HG03575 (cell line): ENCODE measurements around the gene ABCD4.

Experiments
- ATAC-seq: cut with Tn5 transposase; IDR thresholded peaks from one replicate; pipeline ENCODE4 v1.9.1; 2021; ENCODE audit not compliant: unreplicated experiment, insufficient number of reproducible peaks, low FRiP score; ENCODE audit errors: extremely low read depth

Gene ABCD4

DNA sequence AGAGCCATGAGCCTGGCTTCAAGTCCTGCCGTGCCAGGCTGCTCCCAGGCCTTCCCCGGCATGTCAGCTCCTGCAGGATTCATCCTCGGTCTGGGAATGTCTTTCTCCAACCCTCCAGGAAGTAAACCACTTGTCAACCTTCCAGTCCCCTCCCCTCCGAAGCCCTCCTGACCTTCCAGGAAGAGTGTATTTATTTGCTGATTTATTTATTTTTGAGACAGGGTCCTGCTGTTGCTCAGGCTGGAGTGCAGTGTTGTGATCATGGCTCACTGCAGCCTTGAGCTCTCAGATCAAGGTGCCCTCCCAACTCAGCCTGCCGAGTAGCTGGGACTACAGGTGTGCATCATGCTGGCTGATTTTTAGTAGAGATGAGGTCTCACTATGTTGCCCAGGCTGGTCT, 38.8 kb downstream of the ABCD4 start:
- ATAC-seq = no peak

DNA sequence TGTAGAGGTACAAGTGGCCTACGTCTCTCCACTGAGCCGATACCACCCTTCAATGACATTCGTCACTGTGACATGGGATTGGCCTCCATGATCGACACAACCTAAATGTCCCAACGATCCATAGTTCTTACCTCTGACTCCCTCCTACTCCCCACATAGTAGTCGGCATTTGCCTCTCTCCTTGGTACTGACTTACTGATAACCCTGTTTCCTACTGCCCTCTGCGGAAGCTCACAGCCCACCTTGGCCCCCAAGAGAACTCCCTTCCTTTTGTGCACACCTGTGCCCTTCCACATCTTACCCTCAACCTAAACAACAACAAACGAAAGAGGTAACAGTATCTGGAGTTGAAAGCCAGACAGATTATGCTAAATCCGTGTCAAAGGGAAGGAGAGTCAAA, 39.6 kb downstream of the ABCD4 start:
- ATAC-seq = no peak

DNA sequence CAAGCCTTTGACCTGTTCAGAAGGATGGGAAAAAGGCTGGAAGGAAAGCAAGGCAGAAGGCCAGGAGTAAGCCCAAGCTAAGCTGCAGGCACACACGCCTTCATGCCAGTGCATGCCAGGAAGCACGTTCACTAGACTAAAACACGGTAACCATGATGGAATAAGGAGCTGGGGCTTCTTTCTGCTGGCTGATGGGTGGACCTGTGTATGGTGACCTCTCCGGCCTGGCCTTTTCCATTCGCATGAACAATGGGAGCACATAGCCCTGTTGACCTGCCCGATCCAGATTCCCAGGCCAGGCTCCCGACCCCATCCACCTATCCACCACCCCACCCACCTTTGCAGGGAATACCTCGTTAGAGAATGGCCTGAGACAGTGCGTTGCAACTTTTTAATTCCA, 40.7 kb downstream of the ABCD4 start:
- ATAC-seq = no peak

DNA sequence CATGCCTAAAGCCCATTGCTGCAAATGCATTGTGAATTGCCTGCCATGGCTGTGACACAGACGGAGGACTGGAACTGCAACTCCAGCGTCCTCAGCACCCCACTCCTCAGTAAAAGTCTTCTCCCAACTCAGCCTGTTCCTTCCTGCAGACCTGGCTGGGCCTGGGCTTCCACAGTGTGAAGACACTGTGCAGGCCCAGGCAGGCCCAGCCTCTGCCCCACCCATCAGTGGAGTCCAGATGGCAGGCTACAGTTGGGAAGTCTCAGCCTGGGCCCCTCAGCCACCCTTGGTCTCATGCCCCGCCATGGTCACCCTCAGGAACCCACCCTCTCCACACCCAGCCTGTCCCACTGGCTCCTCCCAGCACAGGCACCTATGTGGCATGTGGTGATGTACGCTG, 41.4 kb downstream of the ABCD4 start:
- ATAC-seq = no peak

DNA sequence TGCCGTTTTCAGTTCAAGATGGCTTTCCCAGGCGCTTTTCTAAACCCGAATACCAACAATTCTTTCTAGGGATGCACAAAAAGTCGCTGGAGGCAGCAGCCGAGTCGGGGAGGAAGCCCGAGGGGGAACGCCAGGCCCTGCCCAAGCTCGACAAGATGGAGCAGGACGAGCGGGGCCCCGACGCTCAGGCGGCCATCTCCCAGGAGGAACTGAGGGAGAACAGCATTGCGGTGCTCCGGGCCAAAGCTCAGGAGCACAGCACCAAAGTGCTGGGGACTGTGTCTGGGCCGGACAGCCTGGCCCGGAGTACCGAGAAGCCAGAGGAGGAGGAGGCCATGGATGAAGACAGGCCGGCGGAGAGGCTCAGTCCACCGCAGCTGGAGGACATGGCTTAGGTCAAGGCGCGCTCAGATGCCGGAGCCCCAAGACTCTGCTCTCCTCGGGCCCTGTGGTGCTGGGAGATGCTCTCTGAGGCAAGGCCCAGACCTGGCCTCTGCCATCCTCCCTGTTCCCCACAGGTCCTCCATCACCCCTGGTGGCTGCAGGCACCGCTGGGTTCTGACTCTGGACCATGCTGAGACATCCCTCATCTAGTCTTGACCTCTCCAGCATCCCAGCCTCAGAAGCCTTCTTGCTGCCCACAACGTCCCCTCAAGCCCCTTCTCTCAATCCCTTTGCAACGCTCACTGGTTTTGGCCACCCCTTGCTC, 42.1 kb downstream of the ABCD4 start:
- no peak for ATAC-seq

DNA sequence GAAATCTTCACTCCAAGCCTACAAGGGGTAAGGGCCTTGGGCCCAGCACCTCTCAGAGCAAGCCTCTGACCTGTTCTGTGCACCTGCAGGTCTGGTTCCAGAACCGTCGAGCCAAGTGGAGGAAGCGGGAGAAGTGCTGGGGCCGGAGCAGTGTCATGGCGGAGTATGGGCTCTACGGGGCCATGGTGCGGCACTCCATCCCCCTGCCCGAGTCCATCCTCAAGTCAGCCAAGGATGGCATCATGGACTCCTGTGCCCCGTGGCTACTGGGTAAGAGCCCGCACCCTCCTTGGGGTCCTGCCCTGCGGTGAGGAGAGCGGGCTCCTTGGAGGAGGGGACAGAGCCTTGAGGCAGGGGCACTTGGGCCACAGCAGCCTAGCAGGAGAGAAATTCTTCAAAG, 43.2 kb downstream of the ABCD4 start:
- ATAC-seq = no peak

DNA sequence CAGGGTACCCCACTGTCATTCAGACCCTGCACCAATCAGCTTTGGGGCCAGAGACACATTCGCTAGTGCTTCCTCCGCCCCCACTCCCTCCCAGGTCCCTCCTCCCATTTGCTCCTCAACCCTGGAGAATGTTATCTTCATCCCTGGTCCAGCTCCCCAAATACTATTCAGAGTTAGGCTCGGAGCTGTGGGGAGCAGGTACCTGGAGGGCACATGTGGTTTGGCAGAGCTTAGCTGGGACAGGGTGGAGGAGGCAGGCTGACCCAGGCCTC, 44.0 kb downstream of the ABCD4 start:
- no peak for ATAC-seq

DNA sequence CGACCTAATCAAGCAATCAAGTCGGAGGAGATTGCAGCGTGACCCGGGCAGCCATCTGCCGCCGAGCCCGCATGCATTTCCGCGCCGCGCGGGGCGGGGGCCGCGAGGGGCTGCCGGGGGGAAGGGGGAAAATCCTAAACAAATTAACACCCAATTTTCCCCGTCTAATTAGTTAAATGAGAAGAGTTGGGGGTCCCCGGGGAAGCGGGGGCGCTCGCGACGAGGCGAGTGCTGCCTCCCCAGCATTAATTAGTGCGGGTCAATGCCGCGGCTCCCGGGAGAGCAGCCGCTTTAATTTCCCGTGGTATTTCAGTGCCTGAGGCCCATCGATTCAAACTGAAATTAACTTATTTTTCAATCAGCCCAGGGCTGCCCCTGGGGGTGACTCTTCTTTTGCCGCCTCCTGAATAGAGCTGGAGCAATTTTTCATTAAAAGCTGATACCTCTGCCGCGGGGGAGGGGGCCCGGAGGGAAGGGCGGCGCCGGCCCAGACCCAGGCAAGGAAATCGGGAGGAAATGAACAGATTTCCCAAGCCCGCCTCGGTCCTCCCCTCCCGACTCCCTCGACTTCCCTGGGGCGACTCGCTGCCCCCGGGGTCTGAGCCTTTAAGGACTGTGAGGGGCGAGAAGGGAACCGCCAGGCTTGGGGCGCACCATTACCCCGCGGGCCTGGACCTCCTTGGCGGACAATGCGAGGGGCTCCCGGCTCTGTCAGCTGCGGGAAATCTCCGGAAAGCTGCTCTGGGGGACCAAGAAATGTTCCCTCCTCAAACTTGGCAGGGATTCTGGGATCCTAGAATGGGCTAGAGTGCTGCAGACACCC, 44.6 kb downstream of the ABCD4 start:
- ATAC-seq = no peak

DNA sequence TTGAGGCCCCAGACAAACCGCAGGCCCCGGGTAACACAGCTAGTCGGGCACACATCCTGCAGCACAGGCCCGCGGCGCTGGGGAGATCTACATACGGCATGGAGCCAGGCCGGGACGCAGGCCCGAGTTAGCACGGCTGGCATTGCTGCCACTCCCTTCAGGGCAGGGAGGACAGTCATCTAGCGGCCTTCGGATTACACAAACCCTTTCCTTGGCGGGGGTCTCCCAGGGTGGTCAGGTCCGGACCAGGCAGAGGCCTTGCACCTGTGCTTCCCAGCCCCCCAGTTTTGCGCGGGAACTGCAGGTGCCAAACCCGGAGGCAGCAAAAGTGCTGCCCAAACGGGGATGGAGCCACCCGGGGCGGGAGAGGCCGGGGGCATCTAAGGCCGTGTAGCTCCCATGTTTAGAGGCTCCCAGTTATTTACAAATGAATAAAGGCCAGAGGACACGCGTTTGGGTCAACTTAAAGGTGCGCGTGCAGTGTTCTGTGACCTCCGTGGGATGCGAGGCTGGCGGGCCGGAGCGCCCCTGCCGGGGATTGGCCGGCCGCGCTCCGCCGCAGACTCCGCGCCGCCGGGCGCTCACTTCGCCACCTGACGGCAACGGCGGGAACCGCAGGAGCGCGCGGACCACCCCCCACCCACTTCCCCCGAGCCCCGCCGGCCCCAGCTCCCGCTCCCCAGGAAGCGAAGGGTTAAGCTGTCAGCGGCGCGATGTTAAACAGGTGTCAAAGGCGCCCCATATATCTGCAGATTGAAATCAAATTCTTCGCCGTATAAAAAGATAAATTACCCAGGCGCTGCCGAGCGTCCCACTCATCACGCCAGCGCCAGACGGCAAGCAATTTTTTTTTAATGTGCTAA, 45.4 kb downstream of the ABCD4 start:
- ATAC-seq = no peak

DNA sequence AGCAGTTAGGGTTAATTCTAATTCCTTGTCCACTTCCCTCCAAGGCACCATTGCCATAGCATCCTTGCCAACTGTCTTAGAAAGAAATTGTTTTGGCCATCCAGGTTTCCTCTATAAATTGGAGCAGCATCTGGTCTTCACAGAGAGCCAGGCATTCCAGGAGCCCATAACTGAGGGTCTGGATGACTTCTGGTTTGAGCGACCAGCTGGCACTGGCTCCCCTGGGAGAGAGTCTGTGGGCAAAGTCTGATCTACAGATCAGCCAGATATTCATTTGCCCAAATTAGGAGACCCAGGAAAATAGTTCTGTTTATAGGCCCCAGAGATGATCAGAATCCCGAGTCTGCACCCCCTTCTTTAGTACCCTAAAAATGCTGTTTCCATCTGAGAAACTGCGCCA, 47.5 kb downstream of the ABCD4 start:
- no peak for ATAC-seq

DNA sequence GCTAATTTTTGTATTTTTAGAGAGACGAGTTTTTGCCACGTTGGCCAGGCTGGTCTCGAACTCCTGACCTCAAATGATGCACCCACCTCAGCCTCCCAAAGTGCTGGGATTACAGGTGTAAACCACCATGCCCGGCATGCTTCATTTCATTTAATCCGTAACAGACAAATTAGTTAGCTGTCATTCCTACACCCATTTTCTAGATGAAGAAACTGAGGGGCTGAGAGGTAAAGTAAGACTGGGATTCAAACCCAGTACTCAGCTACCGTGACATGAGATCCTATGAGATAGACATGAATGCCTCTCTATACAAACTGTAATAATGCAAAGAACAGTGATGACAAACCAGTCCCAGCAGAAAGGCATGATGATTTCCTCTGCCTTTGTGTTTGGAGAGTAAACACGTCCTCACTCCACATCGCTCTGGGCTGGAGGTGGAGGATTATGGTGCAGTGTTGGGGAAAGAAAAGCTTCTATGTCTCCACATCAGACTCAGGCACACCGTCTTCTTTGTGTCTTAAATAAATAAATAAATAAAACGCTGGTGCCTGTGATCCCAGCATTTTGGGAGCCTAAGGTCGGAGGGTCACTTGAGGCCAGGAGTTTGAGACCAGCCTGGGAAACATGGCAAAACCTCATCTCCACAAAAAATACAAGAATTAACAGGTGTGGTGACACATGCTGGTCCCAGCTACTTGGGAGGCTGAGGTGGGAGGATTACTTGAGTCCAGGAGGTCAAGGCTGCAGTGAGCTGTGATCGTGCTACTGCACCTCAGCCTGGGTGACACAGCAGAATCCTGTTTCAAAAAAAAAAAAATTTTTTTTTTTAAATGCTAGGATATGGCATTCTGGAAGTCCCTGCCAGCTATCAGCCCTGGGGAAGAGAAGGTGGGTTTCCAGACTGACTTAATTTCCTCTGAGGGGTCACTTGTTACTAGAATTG, 53.0 kb downstream of the ABCD4 start:
- no peak for ATAC-seq

DNA sequence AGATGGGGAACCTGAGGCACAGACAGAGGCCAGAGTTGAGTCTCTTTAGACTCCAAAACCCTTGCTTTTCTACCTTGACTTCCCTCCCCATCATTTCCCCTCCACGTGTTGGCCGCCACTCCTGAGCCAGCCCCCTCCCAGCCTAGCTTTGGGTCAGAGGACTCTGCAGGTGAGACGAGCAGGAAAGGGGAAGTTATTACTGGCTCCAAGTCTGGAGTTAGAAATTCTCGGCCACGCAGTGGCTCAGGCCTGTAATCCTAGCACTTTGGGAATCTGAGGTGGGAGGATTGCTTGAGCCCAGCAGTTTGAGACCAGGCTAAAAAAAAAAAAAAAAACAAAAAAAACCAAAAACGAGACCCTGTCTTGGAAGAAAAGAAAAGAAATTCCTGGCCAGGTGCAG, 54.7 kb downstream of the ABCD4 start:
- ATAC-seq = no peak

DNA sequence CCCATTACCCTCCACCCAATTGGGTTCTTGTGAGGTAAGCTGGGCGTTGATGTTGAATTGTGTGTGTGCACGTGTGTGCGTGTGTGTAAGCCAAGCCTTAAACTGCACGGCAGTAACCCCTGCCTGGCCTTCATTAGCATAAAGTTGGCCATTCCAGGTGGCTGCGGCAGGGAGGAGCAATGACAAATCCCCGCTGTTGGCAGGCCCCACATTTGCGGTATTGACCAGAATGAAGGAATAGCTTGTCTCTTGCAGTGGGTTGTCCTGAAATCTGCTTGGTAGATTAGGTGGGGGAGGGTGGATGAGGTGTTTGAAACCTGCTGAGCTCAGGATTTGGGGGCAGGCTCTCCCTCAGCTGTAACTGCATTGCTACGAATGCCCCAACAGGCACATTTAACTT, 56.2 kb downstream of the ABCD4 start:
- no peak for ATAC-seq

DNA sequence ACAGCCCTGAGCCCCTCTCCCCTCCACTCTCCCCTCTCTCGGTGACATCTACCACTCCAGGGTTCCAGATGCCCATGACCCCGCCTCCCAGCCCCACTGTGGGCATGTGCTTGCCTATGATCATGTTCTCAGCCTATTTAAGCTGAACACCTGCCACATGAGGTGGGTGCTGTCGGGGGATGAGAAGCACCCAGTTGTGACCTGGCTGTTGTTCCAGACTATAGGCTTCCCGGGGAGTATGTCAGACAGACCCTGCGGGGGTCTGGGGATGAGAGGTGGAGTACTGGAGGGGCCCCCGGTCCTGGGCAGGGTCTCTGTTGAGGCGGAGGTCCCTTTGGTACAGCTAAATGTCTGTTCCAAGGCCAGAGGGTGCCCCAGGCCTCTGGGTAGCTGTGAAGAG, 57.4 kb downstream of the ABCD4 start:
- no peak for ATAC-seq

DNA sequence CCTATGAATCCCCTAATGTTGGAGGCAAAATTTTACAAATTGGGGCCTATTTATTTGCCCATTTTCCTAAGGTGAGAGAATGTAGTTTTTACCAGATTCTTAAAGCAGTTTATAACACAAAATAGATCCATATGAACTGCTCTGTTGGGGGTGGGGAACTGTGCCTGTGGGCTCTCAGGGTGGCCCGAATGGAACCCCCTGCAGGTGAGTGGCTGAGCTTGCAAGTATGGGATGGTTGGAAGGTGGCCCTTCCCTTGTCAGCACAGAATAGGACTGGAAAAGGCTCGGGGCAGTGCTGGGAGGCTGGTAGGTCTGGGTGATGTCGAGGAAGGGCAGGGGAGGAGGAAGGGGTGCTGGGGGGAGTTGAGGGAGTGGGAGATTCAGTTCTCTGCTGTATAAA, 58.6 kb downstream of the ABCD4 start:
- no peak for ATAC-seq

DNA sequence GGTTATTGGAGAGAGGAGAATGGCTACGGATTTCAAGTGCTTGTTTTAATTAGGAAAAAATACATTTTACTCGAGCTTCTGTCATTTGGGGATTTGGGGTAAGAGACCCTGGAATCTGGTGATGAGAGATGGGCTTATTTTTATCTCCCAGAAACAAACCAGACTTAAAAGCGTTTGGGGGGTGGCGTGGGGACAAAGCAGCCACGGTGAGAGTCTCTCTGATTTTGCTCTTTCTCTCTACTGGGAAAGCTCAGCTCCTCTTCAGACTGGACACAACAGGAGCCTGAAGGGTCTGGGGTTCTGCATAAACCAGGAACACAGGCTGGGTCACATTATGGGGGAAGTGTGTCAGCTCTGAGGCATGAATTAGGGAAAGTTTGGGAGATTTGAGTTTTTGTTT, 59.7 kb downstream of the ABCD4 start:
- ATAC-seq = no peak

DNA sequence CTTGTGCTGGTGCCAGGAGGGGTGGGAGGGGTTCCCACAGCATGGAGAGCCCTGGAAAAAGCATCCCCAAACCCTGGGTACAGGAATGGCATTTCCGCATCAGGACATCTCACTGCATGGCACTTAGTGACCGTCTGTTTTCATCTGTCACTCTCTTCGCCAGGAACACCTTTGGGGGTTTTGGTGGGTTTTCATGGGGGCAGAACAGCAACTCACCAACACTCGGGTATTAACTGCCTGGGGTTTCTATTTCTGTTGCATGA, 60.0 kb downstream of the ABCD4 start:
- ATAC-seq = no peak

DNA sequence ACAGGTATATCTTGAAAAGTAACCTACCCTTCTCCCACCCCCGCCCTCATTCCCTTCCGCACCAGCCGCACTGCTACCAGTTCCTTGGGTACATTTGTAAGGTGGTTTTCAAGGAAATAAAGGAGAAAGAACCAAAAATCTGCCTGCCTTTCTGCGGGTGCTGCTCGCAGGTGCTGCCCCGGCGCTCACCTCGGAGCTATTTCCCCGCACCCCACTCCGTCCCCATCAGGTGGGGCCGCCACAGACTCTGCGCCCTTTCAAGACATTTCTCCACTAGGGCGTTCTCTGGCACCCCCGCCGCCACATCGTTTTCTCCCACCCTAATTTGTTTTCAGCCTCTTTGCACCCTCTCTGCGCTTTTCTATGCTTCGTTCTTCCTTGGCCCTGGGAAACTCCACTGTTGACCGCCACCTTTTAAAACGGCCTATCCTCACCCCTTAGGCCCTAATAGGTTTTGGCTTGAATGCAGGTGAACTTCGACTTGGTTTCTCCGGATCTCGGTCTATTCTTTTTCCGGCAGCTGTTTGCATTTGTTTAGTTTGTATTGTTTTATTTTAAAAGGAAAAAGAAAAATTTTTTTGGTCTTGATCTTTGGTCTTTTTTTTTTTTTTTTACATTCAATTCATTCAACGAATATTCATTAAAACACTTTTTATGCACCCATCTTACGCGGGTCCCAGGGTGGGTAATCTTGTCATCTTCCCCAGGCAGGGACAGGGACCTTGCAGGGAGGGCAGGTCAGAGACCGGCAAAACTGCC, 60.5 kb downstream of the ABCD4 start:
- no peak for ATAC-seq

DNA sequence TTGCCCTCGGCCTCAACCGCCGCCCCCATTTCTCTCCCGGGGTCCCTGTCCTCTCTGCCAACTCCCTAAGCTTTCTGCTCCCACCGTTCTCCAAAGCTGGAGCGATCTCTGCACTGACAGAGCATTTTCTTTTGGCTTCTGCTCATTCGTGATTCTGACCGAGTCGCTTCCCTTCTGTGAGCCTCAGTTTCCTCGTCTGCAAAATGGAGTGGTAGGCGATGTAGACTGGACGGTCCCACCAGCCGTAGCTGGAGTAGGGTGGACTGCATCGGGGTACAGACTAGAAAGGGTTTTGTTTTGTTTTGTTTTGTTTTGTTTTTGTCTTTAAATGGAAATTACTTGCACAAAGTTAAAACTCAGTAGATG, 61.1 kb downstream of the ABCD4 start:
- ATAC-seq = no peak
